Stimulated activated CD8-positive, alpha-beta memory T cell treated with anti-CD3 and anti-CD28 coated beads, Interleukin-7, amount 100 ng/mL, for 1 hour (primary cell): ENCODE data around the gene PRKG1.

Experiments used
- DNase-seq, 2 donors: peaks; one replicate each; pipeline ENCODE4 v3.0.0-alpha.2; 2020; ENCODE audit warnings: low read depth in 2 of 2

Gene PRKG1

GRCh38 chr10:51804866-51805265, 730.6 kb downstream of the PRKG1 start:
- DNase-seq: no peak

GRCh38 chr10:51806079-51806835, 732.0 kb downstream of the PRKG1 start:
- no peak for DNase-seq

- no peak for DNase-seq
These were observed 733.9 kb downstream of the PRKG1 start for GRCh38 chr10:51808187-51808586.

GRCh38 chr10:51815723-51816122, 741.4 kb downstream of the PRKG1 start:
- DNase-seq: no peak

GRCh38 chr10:51821045-51821444, 746.8 kb downstream of the PRKG1 start:
- no peak for DNase-seq

GRCh38 chr10:51821745-51822144, 747.5 kb downstream of the PRKG1 start:
- DNase-seq: no peak

GRCh38 chr10:51832652-51833383, 758.5 kb downstream of the PRKG1 start:
- DNase-seq: no peak

- DNase-seq: no peak
These were observed 760.3 kb downstream of the PRKG1 start for GRCh38 chr10:51834548-51834947.

- no peak for DNase-seq
These were observed 764.2 kb downstream of the PRKG1 start for GRCh38 chr10:51838471-51838870.

- no peak for DNase-seq
These were observed 769.7 kb downstream of the PRKG1 start for GRCh38 chr10:51843966-51844365.

GRCh38 chr10:51846856-51847506, 772.7 kb downstream of the PRKG1 start:
- no peak for DNase-seq

GRCh38 chr10:51852297-51852696, 778.0 kb downstream of the PRKG1 start:
- no peak for DNase-seq

GRCh38 chr10:51857305-51857704, 783.0 kb downstream of the PRKG1 start:
- no peak for DNase-seq

GRCh38 chr10:51860257-51860656, 786.0 kb downstream of the PRKG1 start:
- DNase-seq: no peak

GRCh38 chr10:51861051-51861450, 786.8 kb downstream of the PRKG1 start:
- no peak for DNase-seq

GRCh38 chr10:51861731-51862130, 787.4 kb downstream of the PRKG1 start:
- DNase-seq: no peak

- no peak for DNase-seq
These were observed 787.9 kb downstream of the PRKG1 start for GRCh38 chr10:51862149-51862548.

- DNase-seq: no peak
These were observed 793.7 kb downstream of the PRKG1 start for GRCh38 chr10:51867956-51868355.

- no peak for DNase-seq
These were observed 799.8 kb downstream of the PRKG1 start for GRCh38 chr10:51874131-51874530.

GRCh38 chr10:51875610-51876009, 801.3 kb downstream of the PRKG1 start:
- no peak for DNase-seq

- no peak for DNase-seq
These were observed 802.2 kb downstream of the PRKG1 start for GRCh38 chr10:51876503-51876902.

GRCh38 chr10:51876979-51877378, 802.7 kb downstream of the PRKG1 start:
- DNase-seq: no peak

- no peak for DNase-seq
These were observed 803.3 kb downstream of the PRKG1 start for GRCh38 chr10:51877636-51878035.
